Activated CD8-positive, alpha-beta memory T cell treated with anti-CD3 and anti-CD28 coated beads, Interleukin-2, amount 50 U/mL, for 4 hours (primary cell): ENCODE data around the gene IKZF2.

Experiments used
- DNase-seq: peaks from one replicate; pipeline ENCODE4 v3.0.0-alpha.2; 2020

Gene IKZF2

GRCh38 chr2:213151437-213152064, at the start of gene IKZF2:
IKZF2 (minus strand) TSS chr2:213151612; CDS start chr2:213148629, 2,983 bp downstream.
- DNase-seq: peak; percentile 71

- DNase-seq: no peak
These were observed 48.5 kb upstream of the IKZF2 start for GRCh38 chr2:213199871-213200270.

- no peak for DNase-seq
These were observed 37.8 kb upstream of the IKZF2 start for GRCh38 chr2:213189001-213189899.

- no peak for DNase-seq
These were observed 37.1 kb upstream of the IKZF2 start for GRCh38 chr2:213188533-213188867.

DNA sequence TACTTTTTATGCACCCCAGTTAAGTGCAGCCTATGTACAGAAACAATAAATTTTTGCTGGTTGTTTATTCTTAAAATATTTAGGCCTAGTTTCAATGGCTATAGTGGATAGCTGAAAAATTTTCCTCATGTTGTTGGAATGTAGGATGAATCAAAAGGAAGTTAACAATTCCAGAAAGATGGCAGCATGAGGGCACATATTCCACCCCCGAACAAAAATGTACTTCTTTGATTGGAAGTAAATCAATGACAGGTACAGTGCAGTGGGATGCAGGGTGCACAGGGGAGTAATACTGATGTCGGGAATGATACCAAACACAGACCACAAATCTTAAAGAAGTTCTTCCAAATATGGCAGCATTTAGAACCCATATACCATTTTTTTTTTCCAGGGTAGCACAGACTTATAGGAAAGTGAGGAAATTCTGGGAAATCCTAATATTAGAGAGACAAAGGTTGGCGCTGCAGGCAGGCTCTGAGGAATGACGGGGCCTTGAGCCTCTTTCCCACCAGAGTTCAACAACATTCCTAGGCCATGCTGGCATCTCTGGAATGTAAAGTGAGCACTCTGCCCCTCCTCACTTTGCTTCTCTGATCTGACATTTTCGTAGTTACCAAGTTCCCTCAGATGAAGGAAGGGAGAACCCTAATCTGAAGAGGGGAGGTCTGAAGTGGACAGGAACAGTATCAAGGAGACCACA, 36.6 kb upstream of the IKZF2 start:
- no peak for DNase-seq

DNA sequence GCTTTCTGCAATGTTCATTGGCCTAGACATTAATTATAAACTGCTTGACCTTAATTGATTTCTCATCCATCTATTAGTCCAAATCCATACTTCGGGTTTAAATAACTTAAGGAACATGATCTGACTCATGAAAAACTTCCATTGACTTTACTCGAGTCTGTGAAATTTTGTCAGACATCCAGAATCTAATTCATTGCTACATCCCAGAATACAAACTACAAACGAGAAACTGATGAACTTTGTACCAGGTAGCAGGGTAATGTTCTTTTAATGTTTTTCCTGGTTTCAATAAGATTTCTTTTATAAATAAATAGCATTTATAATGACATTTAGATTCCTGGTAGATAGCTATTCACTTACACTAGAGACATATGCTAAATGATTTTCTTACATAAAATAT, 36.0 kb upstream of the IKZF2 start:
- DNase-seq: no peak

GRCh38 chr2:213185147-213185822, 33.9 kb upstream of the IKZF2 start:
- DNase-seq: no peak

DNA sequence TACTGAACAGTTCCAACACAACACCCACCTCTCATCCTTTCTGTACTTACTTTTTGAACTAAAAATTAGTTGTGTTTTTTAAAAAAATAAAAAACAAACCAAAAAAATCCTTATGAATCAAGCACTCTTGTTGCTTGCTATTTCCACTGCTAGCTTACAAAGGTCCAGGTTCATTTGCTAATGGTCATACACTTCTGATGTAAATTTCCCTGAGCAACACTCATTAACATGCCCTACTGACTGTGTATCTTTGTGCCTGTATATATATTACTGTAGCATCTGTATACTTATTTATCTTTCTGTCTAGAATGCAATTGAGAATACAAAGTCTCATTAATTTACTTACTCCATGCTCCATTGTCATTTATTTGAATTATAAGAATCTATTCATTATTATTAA, 30.3 kb upstream of the IKZF2 start:
- no peak for DNase-seq

- DNase-seq: no peak
These were observed 26.3 kb upstream of the IKZF2 start for GRCh38 chr2:213177679-213178078.

GRCh38 chr2:213175673-213176247, 24.3 kb upstream of the IKZF2 start:
- DNase-seq: no peak

- no peak for DNase-seq
These were observed 21.2 kb upstream of the IKZF2 start for GRCh38 chr2:213172641-213173040.

GRCh38 chr2:213171147-213171546, 19.7 kb upstream of the IKZF2 start:
- no peak for DNase-seq

- no peak for DNase-seq
These were observed 16.0 kb upstream of the IKZF2 start for GRCh38 chr2:213167271-213167930.

DNA sequence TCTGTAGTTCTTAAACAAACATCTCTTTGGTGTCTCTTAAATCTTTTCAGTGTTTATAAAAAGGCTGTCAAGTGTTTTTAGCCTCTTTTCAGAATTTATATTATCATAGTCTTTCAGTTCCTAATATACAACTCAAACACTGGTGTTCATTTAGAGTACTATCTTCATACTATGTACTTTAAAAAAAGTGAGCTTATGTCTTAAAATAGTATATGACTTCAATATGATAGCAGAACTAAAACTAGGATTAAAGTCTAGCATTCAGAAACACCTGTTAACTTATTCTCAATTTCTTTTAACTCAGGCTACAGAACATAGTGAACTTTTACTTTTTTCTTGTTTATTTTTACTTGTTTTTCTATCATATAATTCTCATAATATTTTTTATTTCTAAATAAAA, 14.7 kb upstream of the IKZF2 start:
- no peak for DNase-seq

GRCh38 chr2:213164263-213164662, 12.9 kb upstream of the IKZF2 start:
- DNase-seq: no peak

DNA sequence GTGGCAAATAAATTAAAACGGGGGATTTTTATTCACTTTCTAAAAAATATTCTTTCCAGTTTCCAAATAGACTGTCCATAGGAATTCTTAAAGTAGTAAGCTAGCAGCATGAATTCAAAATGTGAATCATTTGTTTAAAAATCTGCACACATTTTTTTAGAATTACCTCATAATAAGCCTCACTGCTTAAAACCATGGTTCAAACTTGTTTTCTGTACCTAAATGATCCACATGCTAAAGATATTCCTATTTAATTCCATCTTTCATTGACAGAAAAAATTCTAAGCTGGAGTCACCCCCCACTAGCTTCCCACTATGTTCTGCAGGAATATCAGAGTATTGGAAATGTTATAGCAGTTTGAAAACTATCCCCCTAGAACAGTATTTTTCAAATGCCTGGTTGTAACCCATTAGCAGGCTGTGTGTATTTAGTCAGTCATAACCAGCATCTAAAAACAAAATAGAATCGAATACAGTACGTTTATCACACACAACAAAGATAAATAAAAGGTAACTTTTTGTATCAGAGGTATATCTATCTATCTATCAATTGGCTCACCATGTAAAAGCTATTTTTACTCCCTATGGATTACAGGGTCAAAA, 11.2 kb upstream of the IKZF2 start:
- no peak for DNase-seq

GRCh38 chr2:213161759-213162515, 10.5 kb upstream of the IKZF2 start:
- DNase-seq: no peak

- DNase-seq: no peak
These were observed 8.4 kb upstream of the IKZF2 start for GRCh38 chr2:213159768-213160167.

DNA sequence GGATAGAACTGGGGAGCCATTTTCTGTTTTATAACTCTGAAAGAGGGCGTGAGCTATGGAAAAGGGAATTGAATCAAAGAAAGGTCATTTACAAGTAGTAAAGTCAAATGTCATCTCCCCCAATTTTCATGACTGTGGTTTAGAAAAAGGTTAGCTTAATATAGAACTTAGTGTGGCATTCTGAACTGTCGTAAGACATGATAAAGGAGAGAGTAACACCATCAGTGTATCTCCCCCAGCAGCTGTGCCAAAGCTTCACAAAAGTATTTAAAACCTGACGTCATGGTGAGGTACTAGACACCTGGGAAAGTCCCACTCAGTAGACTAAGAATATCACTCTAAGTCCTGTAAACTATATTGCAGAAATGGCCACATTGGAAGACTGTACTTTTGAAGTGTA, 5.8 kb upstream of the IKZF2 start:
- DNase-seq: no peak

- no peak for DNase-seq
These were observed 5.3 kb upstream of the IKZF2 start for GRCh38 chr2:213156717-213157116.

DNA sequence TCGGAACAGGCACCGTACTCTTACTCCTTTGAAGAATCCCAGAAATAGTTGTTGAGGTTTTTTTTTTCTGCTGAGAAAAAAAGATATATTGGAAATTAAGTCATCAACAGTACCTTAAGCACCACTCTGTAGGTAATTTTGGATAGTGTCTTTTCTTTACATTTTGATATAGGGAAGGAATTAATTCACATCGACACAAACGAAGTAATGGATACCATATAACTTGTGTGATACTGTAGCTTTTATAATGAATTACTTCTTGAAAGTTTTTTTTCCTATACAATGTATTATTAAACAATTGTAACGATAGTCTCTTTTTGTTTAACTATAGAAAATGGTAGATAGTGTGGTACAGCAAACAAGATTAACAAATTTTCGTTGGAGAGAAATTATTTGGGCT, 1.5 kb upstream of the IKZF2 start:
- DNase-seq: no peak
